ENCODE results near the gene IGF1R.
A peak's percentile ranks its signal among the peaks of the same experiment; 100 is the strongest.
"Not testable (repeated sequence)": the region's sequence is repeated elsewhere in the genome, so short reads cannot be mapped to it uniquely, and the experiment has no call there.

Gene IGF1R

GRCh38 chr15:98963444-98963843, 315.1 kb downstream of the IGF1R start:
- no peak for DNase-seq (ENCODE audit: low read depth)

- no peak for DNase-seq (ENCODE audit: low read depth)
These were observed 316.3 kb downstream of the IGF1R start for GRCh38 chr15:98964466-98965133.

GRCh38 chr15:98965134-98965491, 316.8 kb downstream of the IGF1R start:
- DNase-seq (ENCODE audit: low read depth): not testable (repeated sequence)

- no peak for DNase-seq (ENCODE audit: low read depth)
These were observed 317.3 kb downstream of the IGF1R start for GRCh38 chr15:98965597-98965996.

- no peak for DNase-seq (ENCODE audit: low read depth)
These were observed 317.9 kb downstream of the IGF1R start for GRCh38 chr15:98966091-98966787.

- DNase-seq (ENCODE audit: low read depth): no peak
These were observed 318.8 kb downstream of the IGF1R start for GRCh38 chr15:98967096-98967495.

GRCh38 chr15:98967916-98968315, 319.6 kb downstream of the IGF1R start:
- DNase-seq (ENCODE audit: low read depth): no peak

GRCh38 chr15:98968576-98968975, 320.2 kb downstream of the IGF1R start:
- DNase-seq (ENCODE audit: low read depth): no peak

- no peak for DNase-seq (ENCODE audit: low read depth)
These were observed 320.9 kb downstream of the IGF1R start for GRCh38 chr15:98969126-98969735.

- DNase-seq (ENCODE audit: low read depth): no peak
These were observed 322.5 kb downstream of the IGF1R start for GRCh38 chr15:98970799-98971198.

GRCh38 chr15:98976500-98976899, 328.2 kb downstream of the IGF1R start:
- no peak for DNase-seq (ENCODE audit: low read depth)

GRCh38 chr15:98977441-98977840, 329.1 kb downstream of the IGF1R start:
- DNase-seq (ENCODE audit: low read depth): no peak

- DNase-seq (ENCODE audit: low read depth): no peak
These were observed 329.8 kb downstream of the IGF1R start for GRCh38 chr15:98978153-98978552.

- DNase-seq (ENCODE audit: low read depth): no peak
These were observed 332.5 kb downstream of the IGF1R start for GRCh38 chr15:98980899-98981228.

GRCh38 chr15:98981851-98982722, 333.7 kb downstream of the IGF1R start:
- no peak for DNase-seq (ENCODE audit: low read depth)

GRCh38 chr15:98983334-98983733, 335.0 kb downstream of the IGF1R start:
- peak; percentile 85 for DNase-seq (ENCODE audit: low read depth)

- DNase-seq (ENCODE audit: low read depth): no peak
These were observed 337.9 kb downstream of the IGF1R start for GRCh38 chr15:98986281-98986680.

GRCh38 chr15:98994892-98995291, 346.6 kb downstream of the IGF1R start:
- no peak for DNase-seq (ENCODE audit: low read depth)

GRCh38 chr15:98996169-98996568, 347.8 kb downstream of the IGF1R start:
- DNase-seq (ENCODE audit: low read depth): no peak

- DNase-seq (ENCODE audit: low read depth): no peak
These were observed 348.3 kb downstream of the IGF1R start for GRCh38 chr15:98996624-98997023.

- no peak for DNase-seq (ENCODE audit: low read depth)
These were observed 349.0 kb downstream of the IGF1R start for GRCh38 chr15:98997312-98997711.

GRCh38 chr15:98997755-98998154, 349.4 kb downstream of the IGF1R start:
- no peak for DNase-seq (ENCODE audit: low read depth)

GRCh38 chr15:98998279-98998678, 349.9 kb downstream of the IGF1R start:
- no peak for DNase-seq (ENCODE audit: low read depth)
